ENCODE measurements around the gene TXNIP. TPM values are rescaled to one million over a fixed set of nuclear protein-coding genes. Genes with fewer than 3 reads are reported as not detected.

The TXNIP gene
- polyA plus RNA-seq, 1 donor (not counting 4 experiments of a cell fraction or from before 2014, with no cell fraction given) = 159 TPM

- Histone ChIP-seq H3K27ac (ENCODE audit: control insufficient read depth, insufficient read depth, low read length) (no peak overlapping the region), H3K9me1 (ENCODE audit: control insufficient read depth, extremely low read depth, insufficient read depth, low read length) (no peaks in the 10 kb centered on the region), H3K79me2 (ENCODE audit: control insufficient read depth, insufficient read depth, low read length) (peaks cover 8% of the 10 kb centered on the region), H2AFZ (ENCODE audit: control insufficient read depth, low read length) (no peak overlapping the region), H3K4me1 (ENCODE audit: control insufficient read depth, extremely low read depth, insufficient read depth, low read length) (peaks cover 33% of the 10 kb centered on the region), H3K4me3 (ENCODE audit: control insufficient read depth in 2 of 3, extremely low read depth in 1 of 3, insufficient read depth in 2 of 3, low read depth in 1 of 3, low read length in 3 of 3) (no peak overlapping the region), H3K27me3 (ENCODE audit: control insufficient read depth, extremely low read depth, insufficient read depth, low read length) (no peaks in the 10 kb centered on the region), H3K9me3 (ENCODE audit: control insufficient read depth, low read depth, low read length) (no peaks in the 10 kb centered on the region), H3K36me3 (ENCODE audit: control insufficient read depth in 2 of 2, extremely low read depth in 1 of 2, insufficient read depth in 2 of 2, low read length in 2 of 2) (peaks cover 13 to 18% of the 10 kb centered on the region in 2 experiments), H3K9ac (ENCODE audit: control insufficient read depth, extremely low read depth, insufficient read depth, low read length) (no peak overlapping the region), H4K20me1 (ENCODE audit: control insufficient read depth, extremely low read depth, insufficient read depth, low read length) (no peaks in the 10 kb centered on the region), H3K4me2 (ENCODE audit: control insufficient read depth, extremely low read depth, insufficient read depth, low read depth, low read length) (peak overlapping the region; percentile 97)
- dilution Hi-C loops (cut with MboI; ENCODE audit: extremely low pct_ligation_motif_present, low sequenced_read_pairs) = no loop called here
- FAIRE-seq (no peak), DNase-seq (ENCODE audit: low read depth, low spot score) (no peak)
- TF ChIP-seq EZH2 (IDR thresholded peaks at IDR 0.05; ENCODE audit: low read length) (no peak), CTCF (optimal IDR thresholded peaks at IDR 0.05 in 1 of 3, IDR thresholded peaks at IDR 0.05 in 1 of 3, conservative IDR thresholded peaks at IDR 0.05 in 1 of 3; ENCODE audit: extremely low read depth in 1 of 3, insufficient read depth in 2 of 3, low read length in 3 of 3) (no peak)
Measured at GRCh38 chr1:145992958-145993617, 3.3 kb downstream of the TXNIP start.

- no peaks in the 10 kb centered on the region for H3K9me1 ChIP-seq (ENCODE audit: control insufficient read depth, extremely low read depth, insufficient read depth, low read length)
- H3K9ac ChIP-seq (ENCODE audit: control insufficient read depth, extremely low read depth, insufficient read depth, low read length) = no peak overlapping the region
- no peak overlapping the region for H3K27ac ChIP-seq (ENCODE audit: control insufficient read depth, insufficient read depth, low read length)
- H3K4me1 ChIP-seq (ENCODE audit: control insufficient read depth, extremely low read depth, insufficient read depth, low read length) = peaks cover 27% of the 10 kb centered on the region
- no peak overlapping the region for H2AFZ ChIP-seq (ENCODE audit: control insufficient read depth, low read length)
- FAIRE-seq (no peak), DNase-seq (ENCODE audit: low read depth, low spot score) (no peak)
- H3K79me2 ChIP-seq (ENCODE audit: control insufficient read depth, insufficient read depth, low read length) = peaks cover 8% of the 10 kb centered on the region
- H3K9me3 ChIP-seq (ENCODE audit: control insufficient read depth, low read depth, low read length) = no peaks in the 10 kb centered on the region
- dilution Hi-C loops (cut with MboI; ENCODE audit: extremely low pct_ligation_motif_present, low sequenced_read_pairs) = no loop called here
- peaks cover 13 to 18% of the 10 kb centered on the region in 2 experiments for H3K36me3 ChIP-seq (ENCODE audit: control insufficient read depth in 2 of 2, extremely low read depth in 1 of 2, insufficient read depth in 2 of 2, low read length in 2 of 2)
- H3K4me2 ChIP-seq (ENCODE audit: control insufficient read depth, extremely low read depth, insufficient read depth, low read depth, low read length) = no peak overlapping the region
- H3K27me3 ChIP-seq (ENCODE audit: control insufficient read depth, extremely low read depth, insufficient read depth, low read length) = no peaks in the 10 kb centered on the region
- H3K4me3 ChIP-seq (ENCODE audit: control insufficient read depth in 2 of 3, extremely low read depth in 1 of 3, insufficient read depth in 2 of 3, low read depth in 1 of 3, low read length in 3 of 3) = no peak overlapping the region
- H4K20me1 ChIP-seq (ENCODE audit: control insufficient read depth, extremely low read depth, insufficient read depth, low read length) = no peaks in the 10 kb centered on the region
- TF ChIP-seq CTCF (optimal IDR thresholded peaks at IDR 0.05 in 1 of 3, IDR thresholded peaks at IDR 0.05 in 1 of 3, conservative IDR thresholded peaks at IDR 0.05 in 1 of 3; ENCODE audit: extremely low read depth in 1 of 3, insufficient read depth in 2 of 3, low read length in 3 of 3) (no peak), EZH2 (IDR thresholded peaks at IDR 0.05; ENCODE audit: low read length) (no peak)
Measured at GRCh38 chr1:145992502-145992936, 3.9 kb downstream of the TXNIP start.

Data from keratinocyte (primary cell).